Mammary epithelial cell (primary cell): ENCODE results near the gene LRCH1.

Experiments
- EZH2 ChIP-seq: IDR thresholded peaks from 2 replicates; pipeline ENCODE4 v1.6.1; 2012; ENCODE audit warnings: low read length, inconsistent platforms, borderline replicate concordance
- TF ChIP-seq, protein P1 (sequence below), 2 donors: IDR thresholded peaks in 1 of 2; conservative IDR thresholded peaks in 1 of 2; 2 replicates each; pipeline ENCODE4 v1.5.1; 2011 to 2012; ENCODE audit warnings: inconsistent platforms in 2 of 2, low read length in 2 of 2, mild to moderate bottlenecking in 2 of 2, control low read depth in 1 of 2, low read depth in 1 of 2; ENCODE audit not compliant: insufficient read depth in 1 of 2; ENCODE audit errors: extremely low read depth in 1 of 2

DNA sequence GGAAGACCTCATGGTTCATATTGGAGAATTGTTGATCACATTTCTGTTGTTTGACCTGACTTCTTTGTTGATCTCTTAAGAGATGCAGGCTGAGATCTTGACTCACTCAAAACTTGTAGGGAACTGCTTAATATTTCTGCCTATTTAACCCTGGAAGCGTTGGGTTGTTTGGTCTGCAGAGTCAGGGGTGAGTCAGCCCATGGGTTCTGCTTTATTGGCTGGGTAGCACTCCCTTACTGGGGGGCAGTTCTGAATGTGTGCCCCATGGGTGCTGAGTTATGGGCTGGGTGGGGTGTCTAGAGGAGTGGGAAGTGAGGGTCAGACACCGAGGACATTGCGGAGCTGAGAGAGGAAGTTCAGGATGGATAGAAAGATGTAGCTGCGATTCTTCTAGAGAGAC lies 87.9 kb downstream of the LRCH1 start:
- TF ChIP-seq, protein P1, sequence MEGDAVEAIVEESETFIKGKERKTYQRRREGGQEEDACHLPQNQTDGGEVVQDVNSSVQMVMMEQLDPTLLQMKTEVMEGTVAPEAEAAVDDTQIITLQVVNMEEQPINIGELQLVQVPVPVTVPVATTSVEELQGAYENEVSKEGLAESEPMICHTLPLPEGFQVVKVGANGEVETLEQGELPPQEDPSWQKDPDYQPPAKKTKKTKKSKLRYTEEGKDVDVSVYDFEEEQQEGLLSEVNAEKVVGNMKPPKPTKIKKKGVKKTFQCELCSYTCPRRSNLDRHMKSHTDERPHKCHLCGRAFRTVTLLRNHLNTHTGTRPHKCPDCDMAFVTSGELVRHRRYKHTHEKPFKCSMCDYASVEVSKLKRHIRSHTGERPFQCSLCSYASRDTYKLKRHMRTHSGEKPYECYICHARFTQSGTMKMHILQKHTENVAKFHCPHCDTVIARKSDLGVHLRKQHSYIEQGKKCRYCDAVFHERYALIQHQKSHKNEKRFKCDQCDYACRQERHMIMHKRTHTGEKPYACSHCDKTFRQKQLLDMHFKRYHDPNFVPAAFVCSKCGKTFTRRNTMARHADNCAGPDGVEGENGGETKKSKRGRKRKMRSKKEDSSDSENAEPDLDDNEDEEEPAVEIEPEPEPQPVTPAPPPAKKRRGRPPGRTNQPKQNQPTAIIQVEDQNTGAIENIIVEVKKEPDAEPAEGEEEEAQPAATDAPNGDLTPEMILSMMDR (conservative IDR thresholded peaks at IDR 0.05 in 1 of 2, IDR thresholded peaks at IDR 0.05 in 1 of 2; ENCODE audit: extremely low read depth in 1 of 2, insufficient read depth in 1 of 2, low read depth in 1 of 2, low read length in 2 of 2): no peak
- TF ChIP-seq EZH2: no peak
